HFF-Myc (cell line): Measurements from ENCODE around the gene ATL2.
"Not testable (repeated sequence)": the region's sequence is repeated elsewhere in the genome, so short reads cannot be mapped to it uniquely, and the experiment has no call there.

Experiments
- DNase-seq: peaks from one replicate; pipeline ENCODE4 v3.0.0-alpha.2; 2011; ENCODE audit warnings: low read depth; ENCODE audit errors: extremely low read depth
- H3K4me3 ChIP-seq: replicated peaks from 2 replicates; pipeline ENCODE4 v1.5.1; 2011; ENCODE audit warnings: low read depth, mild to moderate bottlenecking, control low read depth, low read length
- CTCF ChIP-seq: IDR thresholded peaks from 2 replicates; pipeline ENCODE4 v1.5.1; 2012; ENCODE audit warnings: mild to moderate bottlenecking, low read depth, low read length, control low read depth; ENCODE audit errors: missing control alignments

The ATL2 gene

GRCh38 chr2:38327580-38327979 lies 49.5 kb downstream of the ATL2 start:
- TF ChIP-seq CTCF = no peak

GRCh38 chr2:38323623-38324022 lies 53.5 kb downstream of the ATL2 start:
- H3K4me3 ChIP-seq = no peak overlapping the region
- no peak for TF ChIP-seq CTCF
- DNase-seq = no peak

More at GRCh38 chr2:38327580-38327979, 49.5 kb downstream of the ATL2 start:
- DNase-seq = no peak
- no peak overlapping the region for H3K4me3 ChIP-seq

- no peak overlapping the region for H3K4me3 ChIP-seq
- DNase-seq = no peak
- no peak for TF ChIP-seq CTCF
These were observed 54.7 kb downstream of the ATL2 start for GRCh38 chr2:38322224-38322914.

GRCh38 chr2:38319240-38319639 lies 57.8 kb downstream of the ATL2 start:
- DNase-seq, H3K4me3 ChIP-seq: not testable (repeated sequence)

- H3K4me3 ChIP-seq = no peak overlapping the region
- no peak for DNase-seq
- no peak for TF ChIP-seq CTCF
These were observed 59.3 kb downstream of the ATL2 start for GRCh38 chr2:38317725-38318124.

- peak; percentile 57 for TF ChIP-seq CTCF
These were observed 61.3 kb downstream of the ATL2 start for GRCh38 chr2:38315707-38316333.

GRCh38 chr2:38308821-38309220 lies 68.3 kb downstream of the ATL2 start:
- no peak for TF ChIP-seq CTCF
- H3K4me3 ChIP-seq = no peak overlapping the region
- no peak for DNase-seq

More at GRCh38 chr2:38315707-38316333, 61.3 kb downstream of the ATL2 start:
- DNase-seq = peak; percentile 29
- H3K4me3 ChIP-seq = no peak overlapping the region
